Measurements from ENCODE around the gene CLNK. TPM values are rescaled to one million over a fixed set of nuclear protein-coding genes. Genes with fewer than 3 reads are reported as not detected.

CLNK gene
- total and polyA plus RNA-seq, 4 donors: 0.04 to 0.57 (median 0.14) TPM; not detected in 1

GRCh38 chr4:10448991-10449390 lies 235.6 kb downstream of the CLNK start:
- DNase-seq: no peak
- no peak overlapping the region for H3K27ac ChIP-seq (ENCODE audit: low read depth in 1 of 2, low read length in 1 of 2)
- no peak for ATAC-seq (ENCODE audit: insufficient read depth, low FRiP score)
- H3K9me3 ChIP-seq (ENCODE audit: control insufficient read depth in 4 of 4, insufficient read depth in 3 of 4, low read length in 3 of 4): peaks cover 3 to 43% (median 18%) of the 10 kb centered on the region in 4 donors
- H3K4me3 ChIP-seq: no peak overlapping the region
- H3K9ac ChIP-seq (ENCODE audit: insufficient read depth in 1 of 2, low read length in 2 of 2): no peak overlapping the region
- peaks cover 22 to 66% (median 47%) of the 10 kb centered on the region in 4 donors for H3K36me3 ChIP-seq (ENCODE audit: control insufficient read depth in 4 of 4, insufficient read depth in 4 of 4, low read length in 4 of 4)
- 93 to 95% methylated on average over 5 of the region's 5 CpGs for WGBS, 2 donors
- no peaks in the 10 kb centered on the region for H3K4me1 ChIP-seq (ENCODE audit: control insufficient read depth in 5 of 5, insufficient read depth in 5 of 5, low read length in 5 of 5)
- H3K27me3 ChIP-seq (ENCODE audit: control insufficient read depth in 3 of 3, insufficient read depth in 3 of 3, low read length in 2 of 3): no peaks in the 10 kb centered on the region
- TF ChIP-seq CTCF (IDR thresholded peaks at IDR 0.05; ENCODE audit: control extremely low read depth, extremely low read depth): no peak

- peaks cover 11 to 26% (median 25%) of the 10 kb centered on the region in 4 donors for H3K36me3 ChIP-seq (ENCODE audit: control insufficient read depth in 4 of 4, insufficient read depth in 4 of 4, low read length in 4 of 4)
- no peak overlapping the region for H3K4me3 ChIP-seq
- ATAC-seq (ENCODE audit: insufficient read depth, low FRiP score): no peak
- no peak for DNase-seq
- 95 to 98% methylated on average over 5 of the region's 5 CpGs for WGBS, 2 donors
- no peak for TF ChIP-seq CTCF (IDR thresholded peaks at IDR 0.05; ENCODE audit: control extremely low read depth, extremely low read depth)
- H3K9ac ChIP-seq (ENCODE audit: insufficient read depth in 1 of 2, low read length in 2 of 2): no peak overlapping the region
- H3K9me3 ChIP-seq (ENCODE audit: control insufficient read depth in 4 of 4, insufficient read depth in 3 of 4, low read length in 3 of 4): peaks cover 15 to 47% (median 18%) of the 10 kb centered on the region in 4 donors
- no peaks in the 10 kb centered on the region for H3K4me1 ChIP-seq (ENCODE audit: control insufficient read depth in 5 of 5, insufficient read depth in 5 of 5, low read length in 5 of 5)
- H3K27me3 ChIP-seq (ENCODE audit: control insufficient read depth in 3 of 3, insufficient read depth in 3 of 3, low read length in 2 of 3): no peaks in the 10 kb centered on the region
- H3K27ac ChIP-seq (ENCODE audit: low read depth in 1 of 2, low read length in 1 of 2): no peak overlapping the region
These were observed 241.6 kb downstream of the CLNK start for GRCh38 chr4:10442976-10443375.

GRCh38 chr4:10441512-10441911 lies 243.1 kb downstream of the CLNK start:
- Histone ChIP-seq H3K9me3 (ENCODE audit: control insufficient read depth in 4 of 4, insufficient read depth in 3 of 4, low read length in 3 of 4) (peaks cover 10 to 38% (median 18%) of the 10 kb centered on the region in 4 donors), H3K27ac (ENCODE audit: low read depth in 1 of 2, low read length in 1 of 2) (no peak overlapping the region), H3K9ac (ENCODE audit: insufficient read depth in 1 of 2, low read length in 2 of 2) (no peak overlapping the region), H3K4me3 (no peak overlapping the region), H3K36me3 (ENCODE audit: control insufficient read depth in 4 of 4, insufficient read depth in 4 of 4, low read length in 4 of 4) (peaks cover 11 to 25% (median 23%) of the 10 kb centered on the region in 4 donors), H3K4me1 (ENCODE audit: control insufficient read depth in 5 of 5, insufficient read depth in 5 of 5, low read length in 5 of 5) (no peaks in the 10 kb centered on the region), H3K27me3 (ENCODE audit: control insufficient read depth in 3 of 3, insufficient read depth in 3 of 3, low read length in 2 of 3) (no peaks in the 10 kb centered on the region)
- ATAC-seq (ENCODE audit: insufficient read depth, low FRiP score) (no peak), DNase-seq (no peak)
- WGBS, 2 donors: 85 to 94% methylated on average over 4 of the region's 4 CpGs
- no peak for TF ChIP-seq CTCF (IDR thresholded peaks at IDR 0.05; ENCODE audit: control extremely low read depth, extremely low read depth)

DNA sequence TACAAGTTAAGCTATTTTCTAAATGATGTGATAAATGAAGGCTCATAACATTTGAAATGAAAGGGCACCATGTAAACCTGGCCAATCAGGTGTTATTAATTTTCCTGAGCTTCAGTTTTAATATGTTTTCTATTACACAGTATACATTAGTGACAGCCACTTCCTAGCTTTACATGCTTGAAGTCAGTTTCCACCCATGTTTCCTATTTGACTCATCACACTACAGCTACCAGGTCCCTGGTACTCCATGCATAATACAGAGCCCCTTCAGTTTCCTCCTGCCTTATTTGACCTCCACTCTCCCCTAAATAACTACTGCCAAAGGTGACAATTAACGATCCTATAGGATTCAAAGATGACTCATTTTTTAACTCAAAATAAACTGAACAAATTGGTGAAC lies 245.6 kb downstream of the CLNK start:
- H3K36me3 ChIP-seq (ENCODE audit: control insufficient read depth in 4 of 4, insufficient read depth in 4 of 4, low read length in 4 of 4): peaks cover 0 to 5% (median 4%) of the 10 kb centered on the region in 4 donors

More for the DNA sequence above, 245.6 kb downstream of the CLNK start:
- Histone ChIP-seq H3K9ac (ENCODE audit: insufficient read depth in 1 of 2, low read length in 2 of 2) (no peak overlapping the region), H3K9me3 (ENCODE audit: control insufficient read depth in 4 of 4, insufficient read depth in 3 of 4, low read length in 3 of 4) (peaks cover 4 to 19% (median 9%) of the 10 kb centered on the region in 4 donors), H3K4me3 (no peak overlapping the region), H3K27me3 (ENCODE audit: control insufficient read depth in 3 of 3, insufficient read depth in 3 of 3, low read length in 2 of 3) (no peaks in the 10 kb centered on the region), H3K27ac (ENCODE audit: low read depth in 1 of 2, low read length in 1 of 2) (no peak overlapping the region), H3K4me1 (ENCODE audit: control insufficient read depth in 5 of 5, insufficient read depth in 5 of 5, low read length in 5 of 5) (no peaks in the 10 kb centered on the region)
- TF ChIP-seq CTCF (IDR thresholded peaks at IDR 0.05; ENCODE audit: control extremely low read depth, extremely low read depth): no peak
- no peak for ATAC-seq (ENCODE audit: insufficient read depth, low FRiP score)
- 84 to 87% methylated on average over 1 of the region's 1 CpG for WGBS, 2 donors
- DNase-seq: no peak
